Stimulated activated CD4-positive, alpha-beta T cell treated with anti-CD3 and anti-CD28 coated beads, Interleukin-15, amount 100 ng/mL, for 1 hour (primary cell): Measurements from ENCODE around the gene POLD4.

Experiments
- DNase-seq, 2 donors: peaks; one replicate each; pipeline ENCODE4 v3.0.0-alpha.2; 2020; ENCODE audit warnings: low read depth in 1 of 2, low spot score in 1 of 2

The POLD4 gene

DNA sequence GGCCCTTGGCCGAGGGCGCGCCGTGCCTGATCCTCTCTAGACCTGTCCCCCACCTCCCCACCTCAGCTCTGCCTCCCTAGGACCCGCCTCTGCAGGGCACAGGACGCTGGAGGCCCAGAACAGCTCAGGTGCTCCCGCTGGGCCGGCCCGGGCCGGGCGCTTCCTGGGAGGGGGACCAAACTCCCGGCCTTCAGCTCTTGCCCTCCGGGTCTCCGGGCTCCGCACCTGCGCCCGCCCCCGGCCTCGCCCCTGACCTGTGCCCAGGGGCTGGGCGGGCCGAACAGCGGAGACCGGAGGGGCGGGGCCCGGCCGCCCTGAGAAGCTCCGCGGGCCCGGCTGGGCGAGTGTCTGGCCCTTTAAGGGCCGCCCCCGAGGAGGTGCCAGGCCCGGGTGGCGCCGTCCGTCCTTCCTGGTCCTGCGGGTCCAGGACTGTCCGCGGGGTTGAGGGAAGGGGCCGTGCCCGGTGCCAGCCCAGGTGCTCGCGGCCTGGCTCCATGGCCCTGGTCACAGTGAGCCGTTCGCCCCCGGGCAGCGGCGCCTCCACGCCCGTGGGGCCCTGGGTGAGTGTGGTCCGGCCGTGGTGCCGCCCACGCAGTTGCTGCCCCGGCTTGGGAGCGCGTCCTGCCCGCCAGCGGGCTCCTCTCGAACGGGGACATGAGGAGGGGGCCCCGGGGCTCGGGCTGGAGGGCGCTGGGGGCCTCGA is 50.1 kb downstream of the POLD4 start, which contains the start of gene SSH3:
Gene SSH3 (plus strand): TSS at position 399 of the 703 bp plus-strand sequence. CDS start 96 bp downstream, at position 495.
- no peak for DNase-seq

DNA sequence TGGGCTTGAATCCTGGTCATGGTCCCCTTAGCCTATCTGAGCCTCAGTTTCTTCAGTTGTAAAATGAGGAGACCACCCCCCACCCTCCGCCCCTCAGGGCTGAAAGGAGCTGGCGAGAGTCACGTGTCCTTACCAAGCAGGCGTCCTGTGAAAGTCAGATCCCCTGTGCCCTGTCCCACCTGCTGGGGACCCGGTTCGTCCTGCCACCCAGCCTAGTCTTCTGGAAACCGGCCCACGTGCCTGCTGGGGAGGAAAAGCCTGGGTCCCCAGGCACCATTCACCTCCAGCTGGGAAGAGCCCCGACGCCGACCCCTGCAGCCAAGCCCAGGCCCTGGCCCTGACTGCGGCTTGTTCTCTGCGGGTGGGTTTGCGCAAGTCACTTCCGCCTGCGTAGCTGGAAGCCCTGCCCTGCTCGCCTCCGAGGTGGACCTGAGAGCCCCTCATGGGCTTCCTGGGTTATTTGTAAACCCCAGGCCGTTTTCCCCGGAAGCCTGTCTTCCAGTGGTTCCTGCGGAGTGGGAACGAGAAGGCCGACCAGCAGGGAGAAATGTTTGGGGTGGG is 50.7 kb downstream of the POLD4 start:
- no peak for DNase-seq

DNA sequence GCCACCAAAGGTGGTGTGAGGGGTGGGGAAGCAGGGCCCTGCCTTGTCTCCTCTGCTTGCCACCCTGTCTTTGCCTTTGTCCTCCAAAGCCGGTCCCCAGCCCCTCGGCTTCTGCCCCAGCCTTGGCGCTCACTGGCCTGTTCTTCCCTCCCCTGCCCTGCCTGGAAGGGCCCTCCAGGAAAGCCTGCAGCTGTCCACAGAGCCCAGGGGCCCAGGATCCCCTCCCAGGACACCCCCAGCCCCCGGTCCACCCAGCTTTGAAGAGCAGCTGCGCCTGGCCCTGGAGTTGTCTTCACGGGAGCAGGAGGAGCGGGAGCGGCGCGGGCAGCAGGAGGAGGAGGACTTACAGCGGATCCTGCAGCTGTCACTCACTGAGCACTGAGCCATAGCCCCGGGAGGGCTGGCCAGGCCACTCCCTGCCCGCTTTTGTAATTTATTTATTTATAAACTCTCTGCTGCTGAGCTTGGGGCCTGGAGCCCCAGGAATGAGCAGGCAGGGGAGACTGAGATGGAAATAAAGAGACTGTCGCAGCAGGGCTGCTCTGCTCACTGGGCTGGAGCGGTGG is 51.3 kb downstream of the POLD4 start:
- no peak for DNase-seq

DNA sequence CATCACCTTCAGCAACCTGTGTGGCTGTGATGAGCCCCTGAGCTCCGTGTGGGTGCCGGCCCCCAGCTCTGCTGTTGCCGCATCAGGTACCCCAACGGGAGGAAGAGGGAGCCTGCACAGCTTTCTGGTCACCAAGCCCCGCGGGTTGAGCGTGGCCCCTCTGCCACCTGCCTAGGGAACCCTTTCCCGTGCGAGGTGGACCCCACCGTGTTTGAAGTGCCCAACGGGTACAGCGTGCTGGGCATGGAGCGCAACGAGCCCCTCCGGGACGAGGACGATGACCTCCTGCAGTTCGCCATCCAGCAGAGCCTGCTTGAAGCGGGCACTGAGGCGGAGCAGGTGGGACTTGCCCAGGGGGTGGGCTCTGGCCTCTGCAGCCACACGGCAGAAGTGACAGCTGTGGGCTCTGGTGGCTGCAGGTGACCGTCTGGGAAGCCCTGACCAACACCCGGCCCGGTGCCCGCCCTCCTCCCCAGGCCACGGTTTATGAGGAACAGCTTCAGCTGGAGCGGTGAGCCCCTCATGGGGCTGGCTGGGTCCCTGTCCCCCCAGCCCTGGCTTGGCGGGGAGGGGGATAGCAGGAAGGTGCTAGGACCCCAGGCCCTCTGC is 51.9 kb downstream of the POLD4 start:
- no peak for DNase-seq
